Activated naive CD4-positive, alpha-beta T cell treated with anti-CD3 and anti-CD28 coated beads, Interleukin-2, amount 10 ng/mL, durations not matched to agents 7 days and 5 days (primary cell): ENCODE measurements around the gene SPINK5.

ENCODE experiments used
- CTCF ChIA-PET: fragments of 350-600 bp; sonication (Branson Sonifier 250); formaldehyde crosslinking; loops from one replicate; lab custom pipeline; 2021; ENCODE audit warnings: antibody characterized with exemption; lab: Charles Lee
- DNase-seq: peaks from one replicate; pipeline ENCODE4 v3.0.0-alpha.2; 2020
- H3K27ac Mint-ChIP-seq: one replicate; pipeline ENCODE4 v1.8.0; 2021; ENCODE audit warnings: mild to moderate bottlenecking, moderate library complexity, mixed read lengths
- H3K27me3 Mint-ChIP-seq: one replicate; pipeline ENCODE4 v1.8.0; 2021; ENCODE audit warnings: mild to moderate bottlenecking, mixed read lengths
- H3K36me3 Mint-ChIP-seq: one replicate; pipeline ENCODE4 v1.8.0; 2021; ENCODE audit warnings: mixed read lengths
- H3K4me1 Mint-ChIP-seq: one replicate; pipeline ENCODE4 v1.8.0; 2021; ENCODE audit warnings: mixed read lengths
- H3K4me3 Mint-ChIP-seq: one replicate; pipeline ENCODE4 v1.8.0; 2021; ENCODE audit warnings: mild to moderate bottlenecking, moderate library complexity, mixed read lengths
- H3K9me3 Mint-ChIP-seq: one replicate; pipeline ENCODE4 v1.8.0; 2021; ENCODE audit warnings: mixed read lengths

Gene SPINK5

DNA sequence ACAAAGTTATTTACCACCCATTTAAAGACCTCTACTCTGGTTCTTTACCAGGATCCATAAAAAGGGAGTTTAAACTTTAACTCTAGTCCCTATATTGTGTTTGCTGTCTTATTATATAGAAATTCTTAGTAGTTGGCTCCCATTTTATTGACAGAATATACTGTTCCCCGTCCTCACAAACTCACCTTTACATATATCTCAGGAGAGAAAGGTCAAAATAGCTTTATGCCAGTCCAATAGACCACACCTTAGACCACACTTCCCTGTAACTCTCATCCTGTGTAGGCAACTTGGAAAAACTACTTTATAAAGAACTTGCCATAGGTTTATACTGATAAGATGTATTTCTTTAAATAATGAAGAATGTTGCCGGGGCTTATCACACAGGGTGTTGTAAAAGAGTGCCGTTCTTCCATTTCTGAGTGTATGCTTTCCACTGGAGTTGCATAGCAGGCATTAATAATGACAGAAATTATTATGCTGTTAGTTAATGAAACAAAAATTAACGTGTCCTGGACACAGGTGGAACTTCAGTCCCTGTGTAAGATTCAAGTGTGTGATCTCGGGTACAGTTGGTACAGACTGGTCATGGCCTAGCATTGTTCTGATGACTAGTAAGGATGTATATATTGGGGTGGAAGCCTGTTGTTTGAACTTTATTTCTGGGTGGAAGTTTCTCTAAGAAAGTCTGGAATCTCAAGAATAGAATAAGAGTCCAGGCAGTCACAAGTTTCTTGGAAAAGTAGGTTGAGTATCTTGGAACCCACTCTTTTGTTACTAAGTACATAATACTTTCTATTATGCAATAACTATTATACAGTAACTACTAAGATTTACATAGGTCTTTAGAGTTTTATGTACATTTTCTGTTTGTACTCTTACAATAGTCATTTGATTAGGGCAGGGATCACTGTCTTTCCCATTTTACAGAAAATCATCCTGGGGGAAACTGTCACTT, 71.6 kb downstream of the SPINK5 start:
- H3K4me1 Mint-ChIP-seq: no peaks in the 10 kb centered on the region
- DNase-seq: no peak
- H3K36me3 Mint-ChIP-seq: no peaks in the 10 kb centered on the region
- no peak overlapping the region for H3K4me3 Mint-ChIP-seq
- CTCF ChIA-PET: no interaction called here
- no peak overlapping the region for H3K27ac Mint-ChIP-seq
- no peaks in the 10 kb centered on the region for H3K27me3 Mint-ChIP-seq
- no peaks in the 10 kb centered on the region for H3K9me3 Mint-ChIP-seq

DNA sequence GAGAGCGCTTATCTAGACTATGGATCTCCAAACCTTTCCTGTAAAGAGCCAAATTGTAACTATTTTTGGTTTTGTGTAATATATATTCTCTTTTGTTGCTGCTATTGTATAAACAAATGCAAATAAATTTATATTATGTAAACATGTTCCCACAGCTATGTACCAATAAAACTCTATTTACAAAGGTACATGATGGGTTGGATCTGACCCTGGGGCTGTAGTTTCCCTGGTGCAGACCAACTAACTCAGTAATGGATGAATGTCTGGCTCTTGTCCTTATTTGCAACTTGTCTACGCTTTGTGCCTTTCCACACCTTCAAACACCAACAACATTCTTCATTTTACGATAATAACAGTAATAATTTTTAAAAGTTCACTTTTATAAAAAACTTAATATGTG, 77.1 kb downstream of the SPINK5 start:
- no peaks in the 10 kb centered on the region for H3K4me1 Mint-ChIP-seq
- H3K27me3 Mint-ChIP-seq: no peaks in the 10 kb centered on the region
- H3K27ac Mint-ChIP-seq: no peak overlapping the region
- H3K36me3 Mint-ChIP-seq: no peaks in the 10 kb centered on the region
- H3K4me3 Mint-ChIP-seq: no peak overlapping the region
- H3K9me3 Mint-ChIP-seq: no peaks in the 10 kb centered on the region
- DNase-seq: no peak
- CTCF ChIA-PET: no interaction called here

- Mint-ChIP-seq H3K27me3 (no peaks in the 10 kb centered on the region), H3K27ac (no peak overlapping the region), H3K4me3 (no peak overlapping the region), H3K4me1 (no peaks in the 10 kb centered on the region), H3K9me3 (no peaks in the 10 kb centered on the region), H3K36me3 (no peaks in the 10 kb centered on the region)
- DNase-seq: no peak
- CTCF ChIA-PET: no interaction called here
Observed at GRCh38 chr5:148141645-148142044, 77.9 kb downstream of the SPINK5 start.

GRCh38 chr5:148145916-148146315, 82.1 kb downstream of the SPINK5 start:
- no peak overlapping the region for H3K27ac Mint-ChIP-seq
- H3K9me3 Mint-ChIP-seq: no peaks in the 10 kb centered on the region
- H3K4me1 Mint-ChIP-seq: no peaks in the 10 kb centered on the region
- no peak for DNase-seq
- CTCF ChIA-PET: interaction anchor here (0.7 kb wide), 1 partner anchor 528 kb away, joined by 3 read pairs; no protein-coding TSS in a partner anchor
- no peak overlapping the region for H3K4me3 Mint-ChIP-seq
- H3K36me3 Mint-ChIP-seq: no peaks in the 10 kb centered on the region
- H3K27me3 Mint-ChIP-seq: no peaks in the 10 kb centered on the region

GRCh38 chr5:148146487-148146886, 82.7 kb downstream of the SPINK5 start:
- no peak overlapping the region for H3K4me3 Mint-ChIP-seq
- no peak for DNase-seq
- H3K9me3 Mint-ChIP-seq: no peaks in the 10 kb centered on the region
- no peaks in the 10 kb centered on the region for H3K4me1 Mint-ChIP-seq
- no peaks in the 10 kb centered on the region for H3K36me3 Mint-ChIP-seq
- CTCF ChIA-PET: no interaction called here
- H3K27me3 Mint-ChIP-seq: no peaks in the 10 kb centered on the region
- H3K27ac Mint-ChIP-seq: no peak overlapping the region

- H3K4me3 Mint-ChIP-seq: no peak overlapping the region
- DNase-seq: no peak
- CTCF ChIA-PET: no interaction called here
- no peaks in the 10 kb centered on the region for H3K36me3 Mint-ChIP-seq
- H3K4me1 Mint-ChIP-seq: no peaks in the 10 kb centered on the region
- no peaks in the 10 kb centered on the region for H3K27me3 Mint-ChIP-seq
- no peak overlapping the region for H3K27ac Mint-ChIP-seq
- no peaks in the 10 kb centered on the region for H3K9me3 Mint-ChIP-seq
Observed at GRCh38 chr5:148147415-148147814, 83.6 kb downstream of the SPINK5 start.

GRCh38 chr5:148151872-148152271, 88.1 kb downstream of the SPINK5 start:
- H3K4me3 Mint-ChIP-seq: no peak overlapping the region

GRCh38 chr5:148152781-148153180, 89.0 kb downstream of the SPINK5 start:
- no peak overlapping the region for H3K4me3 Mint-ChIP-seq
- CTCF ChIA-PET: no interaction called here
- no peak overlapping the region for H3K27ac Mint-ChIP-seq
- DNase-seq: no peak
- no peaks in the 10 kb centered on the region for H3K4me1 Mint-ChIP-seq
- H3K9me3 Mint-ChIP-seq: no peaks in the 10 kb centered on the region
- H3K36me3 Mint-ChIP-seq: no peaks in the 10 kb centered on the region
- H3K27me3 Mint-ChIP-seq: no peaks in the 10 kb centered on the region

More at GRCh38 chr5:148151872-148152271, 88.1 kb downstream of the SPINK5 start:
- DNase-seq: no peak
- CTCF ChIA-PET: interaction anchor here (0.7 kb wide), 1 partner anchor 292 kb away, joined by 3 read pairs; no protein-coding TSS in a partner anchor
- Mint-ChIP-seq H3K27ac (no peak overlapping the region), H3K4me1 (no peaks in the 10 kb centered on the region), H3K36me3 (no peaks in the 10 kb centered on the region), H3K27me3 (no peaks in the 10 kb centered on the region), H3K9me3 (no peaks in the 10 kb centered on the region)

DNA sequence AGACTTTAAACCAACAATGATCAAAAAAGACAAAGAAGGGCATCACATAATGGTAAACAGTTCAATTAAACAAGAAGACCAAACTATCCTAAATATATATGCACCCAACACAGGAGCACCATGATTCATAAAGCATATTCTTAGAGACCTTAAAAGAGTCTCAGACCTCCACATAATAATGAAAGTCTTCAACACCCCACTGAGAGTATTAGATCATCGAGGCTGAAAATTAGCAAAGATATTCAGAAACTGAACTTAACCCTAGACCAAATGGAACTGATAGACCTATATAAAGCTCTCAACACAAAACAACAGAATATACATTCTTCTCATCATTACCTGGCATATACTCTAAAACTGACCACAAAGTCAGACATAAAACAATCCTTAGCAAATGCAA, 92.8 kb downstream of the SPINK5 start:
- Mint-ChIP-seq H3K27me3 (no peaks in the 10 kb centered on the region), H3K36me3 (no peaks in the 10 kb centered on the region), H3K4me3 (no peak overlapping the region), H3K9me3 (no peaks in the 10 kb centered on the region), H3K4me1 (no peaks in the 10 kb centered on the region), H3K27ac (no peak overlapping the region)
- DNase-seq: no peak
- CTCF ChIA-PET: no interaction called here

DNA sequence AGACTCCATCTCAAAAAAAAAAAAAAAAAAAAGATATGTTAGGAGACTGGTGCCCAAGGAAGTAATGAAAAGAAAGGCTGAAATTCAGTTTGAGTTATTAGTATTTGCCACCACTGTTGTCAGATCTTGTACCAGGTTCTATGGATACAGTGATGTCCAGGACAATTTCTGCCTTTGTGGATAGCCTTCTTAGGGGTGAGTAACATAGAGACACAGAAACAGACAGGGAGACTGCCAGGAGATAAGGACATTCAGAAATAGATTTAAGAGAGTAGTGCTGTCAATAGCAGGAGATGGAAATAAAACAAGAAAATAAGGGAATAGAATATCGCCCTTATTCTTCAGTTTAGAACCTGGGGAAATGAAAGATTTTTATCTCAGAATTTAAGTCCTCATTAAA, 98.3 kb downstream of the SPINK5 start:
- H3K36me3 Mint-ChIP-seq: no peaks in the 10 kb centered on the region
- no peak overlapping the region for H3K4me3 Mint-ChIP-seq
- CTCF ChIA-PET: no interaction called here
- H3K9me3 Mint-ChIP-seq: no peaks in the 10 kb centered on the region
- no peaks in the 10 kb centered on the region for H3K4me1 Mint-ChIP-seq
- DNase-seq: no peak
- H3K27me3 Mint-ChIP-seq: peaks cover 3% of the 10 kb centered on the region
- no peak overlapping the region for H3K27ac Mint-ChIP-seq

DNA sequence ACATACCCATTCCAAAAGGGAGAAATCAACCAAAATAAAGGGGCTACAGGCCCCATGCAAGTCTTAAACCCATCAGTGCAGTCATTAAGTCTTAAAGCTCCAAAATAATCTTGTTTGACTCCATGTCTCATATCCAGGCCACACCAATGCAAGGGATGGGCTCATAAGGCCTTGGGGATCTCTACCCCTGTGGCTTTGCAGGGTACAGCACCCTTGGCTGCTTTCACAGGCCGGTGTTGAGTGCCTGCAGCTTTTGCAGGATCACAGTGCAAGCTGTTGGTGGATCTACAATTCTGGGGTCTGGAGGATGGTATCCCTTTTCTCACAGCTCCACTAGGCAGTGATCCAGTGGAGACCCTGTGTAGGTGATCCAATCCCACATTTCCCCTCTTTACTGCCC, 99.6 kb downstream of the SPINK5 start:
- DNase-seq: no peak
- H3K4me1 Mint-ChIP-seq: no peaks in the 10 kb centered on the region
- H3K27ac Mint-ChIP-seq: no peak overlapping the region
- no peaks in the 10 kb centered on the region for H3K9me3 Mint-ChIP-seq
- CTCF ChIA-PET: no interaction called here
- H3K36me3 Mint-ChIP-seq: no peaks in the 10 kb centered on the region
- no peak overlapping the region for H3K4me3 Mint-ChIP-seq
- H3K27me3 Mint-ChIP-seq: peaks cover 3% of the 10 kb centered on the region

- Mint-ChIP-seq H3K4me1 (no peaks in the 10 kb centered on the region), H3K9me3 (no peaks in the 10 kb centered on the region), H3K27ac (no peak overlapping the region), H3K36me3 (no peaks in the 10 kb centered on the region), H3K27me3 (peaks cover 3% of the 10 kb centered on the region), H3K4me3 (no peak overlapping the region)
- DNase-seq: no peak
- CTCF ChIA-PET: no interaction called here
Observed at GRCh38 chr5:148166550-148167283, 102.9 kb downstream of the SPINK5 start.

DNA sequence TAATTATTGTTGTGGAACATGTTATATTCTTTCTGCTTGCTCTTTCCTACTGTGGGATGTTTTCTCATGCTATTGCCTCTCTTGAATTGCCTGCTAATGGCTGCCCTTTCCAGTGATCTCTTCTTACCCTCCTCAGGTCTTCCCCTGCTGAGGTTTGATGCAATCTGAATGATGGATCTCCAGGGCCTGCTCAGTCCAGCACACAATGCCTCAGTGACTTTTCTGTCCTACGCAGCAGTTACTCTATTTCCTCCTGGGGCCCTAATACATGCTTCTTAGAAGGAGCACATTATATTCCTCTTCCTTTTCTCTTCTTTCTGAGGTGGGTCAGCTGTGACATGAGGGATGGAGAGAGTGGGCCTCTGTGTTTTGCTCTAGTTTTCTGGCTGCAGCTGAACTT, 104.5 kb downstream of the SPINK5 start, which contains the start of gene SPINK14:
SPINK14 (plus strand) TSS at position 301 of the 400 bp plus-strand sequence. CDS start 1,187 bp downstream, outside the sequence.
- peaks cover 3% of the 10 kb centered on the region for H3K27me3 Mint-ChIP-seq
- CTCF ChIA-PET: no interaction called here

GRCh38 chr5:148172377-148172776, 108.6 kb downstream of the SPINK5 start:
- DNase-seq: no peak
- H3K4me3 Mint-ChIP-seq: no peak overlapping the region
- no peaks in the 10 kb centered on the region for H3K4me1 Mint-ChIP-seq
- no peaks in the 10 kb centered on the region for H3K9me3 Mint-ChIP-seq
- no peak overlapping the region for H3K27ac Mint-ChIP-seq
- CTCF ChIA-PET: interaction anchor here (1.9 kb wide), 1 partner anchor 559 kb away, joined by 5 read pairs; no protein-coding TSS in a partner anchor
- no peaks in the 10 kb centered on the region for H3K36me3 Mint-ChIP-seq
- H3K27me3 Mint-ChIP-seq: no peaks in the 10 kb centered on the region

More for the DNA sequence above, 104.5 kb downstream of the SPINK5 start, which contains the start of gene SPINK14:
- no peak within 1 kb of the TSS for H3K4me3 Mint-ChIP-seq
- H3K36me3 Mint-ChIP-seq: no peaks in the 10 kb centered on the region
- no peak within 1 kb of the TSS for H3K27ac Mint-ChIP-seq
- H3K4me1 Mint-ChIP-seq: no peaks in the 10 kb centered on the region
- no peak for DNase-seq
- H3K9me3 Mint-ChIP-seq: no peaks in the 10 kb centered on the region
